Calu3 (cell line): ENCODE measurements around the gene MTARC2. TPM values are rescaled to one million over a fixed set of nuclear protein-coding genes. Genes with fewer than 3 reads are reported as not detected.
A peak's percentile ranks its signal among the peaks of the same experiment; 100 is the strongest.

Source experiments
- BruUV-seq: library from RNA; stranded (reverse); fragments of 400-500 nt; replicated peaks from 2 replicates; lab custom pipeline; 2021; lab: Mats Ljungman, UMichigan
- CTCF ChIA-PET: fragments of 300-600 bp; sonication (Branson Sonifier 250); formaldehyde crosslinking; loops from one replicate; lab custom pipeline; 2022; ENCODE audit warnings: antibody characterized with exemption; lab: Charles Lee
- DNase-seq: peaks from one replicate; pipeline ENCODE4 v3.0.0; 2022
- H3K27ac Mint-ChIP-seq: one replicate; pipeline ENCODE4 v1.8.0; 2022; ENCODE audit warnings: mixed read lengths; ENCODE audit not compliant: unreplicated experiment
- H3K27me3 Mint-ChIP-seq: one replicate; pipeline ENCODE4 v1.8.0; 2022; ENCODE audit warnings: mixed read lengths; ENCODE audit not compliant: unreplicated experiment
- H3K36me3 Mint-ChIP-seq: one replicate; pipeline ENCODE4 v1.8.0; 2022; ENCODE audit warnings: mild to moderate bottlenecking, moderate library complexity, mixed read lengths; ENCODE audit not compliant: insufficient read depth, unreplicated experiment
- H3K4me1 Mint-ChIP-seq: one replicate; pipeline ENCODE4 v1.8.0; 2022; ENCODE audit warnings: mild to moderate bottlenecking, low read depth, mixed read lengths; ENCODE audit not compliant: unreplicated experiment
- H3K4me3 Mint-ChIP-seq: one replicate; pipeline ENCODE4 v1.8.0; 2022; ENCODE audit warnings: mild to moderate bottlenecking, low read depth, moderate library complexity, mixed read lengths; ENCODE audit not compliant: unreplicated experiment
- H3K9me3 Mint-ChIP-seq: one replicate; pipeline ENCODE4 v1.8.0; 2022; ENCODE audit warnings: low read depth, mixed read lengths; ENCODE audit not compliant: unreplicated experiment
- intact Hi-C: fragments of 100-400 bp; cut with micrococcal nuclease; formaldehyde crosslinking; loops from one replicate; pipeline ENCODE4 v1.10.0; 2022; ENCODE audit not compliant: unreplicated experiment
- total RNA-seq: library from RNA; stranded (reverse); gene quantifications from 2 replicates; pipeline ENCODE4 v1.2.3, GENCODE V29; 2022
- TF ChIP-seq, protein P1 (sequence below): fragments of 200-600 bp; IDR thresholded peaks from one replicate; pipeline ENCODE4 v1.8.0; 2022; ENCODE audit warnings: antibody characterized with exemption; ENCODE audit not compliant: unreplicated experiment

The MTARC2 gene
- total RNA-seq, 1 experiment from 2014 or later: 16.4 TPM

DNA sequence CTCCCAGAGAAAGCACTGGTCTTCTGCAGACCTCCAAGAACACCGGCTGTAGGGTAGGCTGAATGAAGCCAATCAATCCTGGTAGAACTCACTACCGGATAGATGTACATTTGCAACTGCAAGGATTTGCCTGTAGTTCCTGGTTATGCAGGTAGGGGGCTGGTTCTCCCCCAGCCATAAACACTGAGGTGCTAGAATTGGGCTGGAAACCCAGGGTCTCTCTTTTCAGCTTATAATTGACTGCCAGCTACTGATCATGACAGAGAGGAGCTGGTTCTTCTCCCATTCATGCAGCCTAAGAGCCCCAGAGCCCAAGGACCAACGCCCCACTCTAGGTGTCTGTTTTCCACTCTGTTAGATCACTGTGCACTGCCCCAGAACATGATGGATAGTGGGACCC lies 21.5 kb upstream of the MTARC2 start:
- BruUV-seq: no TSS peak
- H3K36me3 Mint-ChIP-seq: no peaks in the 10 kb centered on the region
- TF ChIP-seq, protein P1, sequence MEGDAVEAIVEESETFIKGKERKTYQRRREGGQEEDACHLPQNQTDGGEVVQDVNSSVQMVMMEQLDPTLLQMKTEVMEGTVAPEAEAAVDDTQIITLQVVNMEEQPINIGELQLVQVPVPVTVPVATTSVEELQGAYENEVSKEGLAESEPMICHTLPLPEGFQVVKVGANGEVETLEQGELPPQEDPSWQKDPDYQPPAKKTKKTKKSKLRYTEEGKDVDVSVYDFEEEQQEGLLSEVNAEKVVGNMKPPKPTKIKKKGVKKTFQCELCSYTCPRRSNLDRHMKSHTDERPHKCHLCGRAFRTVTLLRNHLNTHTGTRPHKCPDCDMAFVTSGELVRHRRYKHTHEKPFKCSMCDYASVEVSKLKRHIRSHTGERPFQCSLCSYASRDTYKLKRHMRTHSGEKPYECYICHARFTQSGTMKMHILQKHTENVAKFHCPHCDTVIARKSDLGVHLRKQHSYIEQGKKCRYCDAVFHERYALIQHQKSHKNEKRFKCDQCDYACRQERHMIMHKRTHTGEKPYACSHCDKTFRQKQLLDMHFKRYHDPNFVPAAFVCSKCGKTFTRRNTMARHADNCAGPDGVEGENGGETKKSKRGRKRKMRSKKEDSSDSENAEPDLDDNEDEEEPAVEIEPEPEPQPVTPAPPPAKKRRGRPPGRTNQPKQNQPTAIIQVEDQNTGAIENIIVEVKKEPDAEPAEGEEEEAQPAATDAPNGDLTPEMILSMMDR: peak; percentile 38
- intact Hi-C loops: no loop called here
- H3K27ac Mint-ChIP-seq: no peak overlapping the region
- no peak overlapping the region for H3K4me3 Mint-ChIP-seq
- no peak for DNase-seq
- CTCF ChIA-PET: no interaction called here
- no peaks in the 10 kb centered on the region for H3K9me3 Mint-ChIP-seq
- H3K27me3 Mint-ChIP-seq: peaks cover 8% of the 10 kb centered on the region
- H3K4me1 Mint-ChIP-seq: no peaks in the 10 kb centered on the region

DNA sequence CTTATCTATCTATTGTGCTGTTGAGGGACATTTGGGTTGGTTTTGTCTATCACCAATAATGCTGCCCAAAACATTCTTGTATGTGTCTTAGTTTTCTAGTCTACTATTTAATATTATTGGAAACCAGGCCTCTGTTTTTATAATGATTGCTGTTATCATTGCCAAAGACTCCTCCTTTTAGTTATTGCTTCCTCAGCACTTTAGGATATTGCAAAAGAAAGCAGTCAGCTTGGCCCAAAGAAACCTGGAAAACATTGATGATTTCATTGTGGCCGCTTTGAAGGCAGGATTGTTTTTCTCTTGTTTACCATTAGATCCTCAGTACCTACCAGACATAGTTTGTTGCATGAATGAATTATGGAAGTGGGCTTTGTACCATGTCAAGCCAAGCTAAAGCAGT lies 20.6 kb upstream of the MTARC2 start:
- H3K4me3 Mint-ChIP-seq: no peak overlapping the region
- TF ChIP-seq, protein P1: no peak
- BruUV-seq: no TSS peak
- CTCF ChIA-PET: no interaction called here
- no peaks in the 10 kb centered on the region for H3K4me1 Mint-ChIP-seq
- intact Hi-C loops: no loop called here
- H3K36me3 Mint-ChIP-seq: no peaks in the 10 kb centered on the region
- peaks cover 8% of the 10 kb centered on the region for H3K27me3 Mint-ChIP-seq
- DNase-seq: no peak
- H3K9me3 Mint-ChIP-seq: no peaks in the 10 kb centered on the region
- H3K27ac Mint-ChIP-seq: no peak overlapping the region

DNA sequence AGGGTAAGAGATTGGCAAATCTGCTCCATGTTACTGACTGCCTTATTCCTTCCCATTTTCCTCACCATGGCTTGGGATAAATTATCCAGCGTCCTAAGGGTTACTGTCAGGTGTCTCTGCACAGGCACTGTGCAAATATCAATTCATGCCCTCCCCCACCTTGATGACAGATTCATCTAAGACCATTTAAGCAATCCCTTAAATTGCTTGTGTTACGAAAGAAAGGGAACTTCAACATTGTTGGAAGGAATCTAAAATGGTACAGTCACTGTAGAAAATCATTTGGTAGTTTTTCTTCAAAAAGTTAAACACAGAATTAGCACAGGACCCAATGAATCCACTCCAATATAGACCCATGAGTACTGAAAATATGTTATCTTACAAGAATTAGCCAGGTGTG lies 17.6 kb upstream of the MTARC2 start:
- H3K27me3 Mint-ChIP-seq: peaks cover 8% of the 10 kb centered on the region
- TF ChIP-seq, protein P1: no peak
- no peaks in the 10 kb centered on the region for H3K9me3 Mint-ChIP-seq
- no peak overlapping the region for H3K27ac Mint-ChIP-seq
- no TSS peak for BruUV-seq
- H3K36me3 Mint-ChIP-seq: no peaks in the 10 kb centered on the region
- H3K4me3 Mint-ChIP-seq: no peak overlapping the region
- no peak for DNase-seq
- intact Hi-C loops: no loop called here
- CTCF ChIA-PET: no interaction called here
- H3K4me1 Mint-ChIP-seq: peaks cover 20% of the 10 kb centered on the region

DNA sequence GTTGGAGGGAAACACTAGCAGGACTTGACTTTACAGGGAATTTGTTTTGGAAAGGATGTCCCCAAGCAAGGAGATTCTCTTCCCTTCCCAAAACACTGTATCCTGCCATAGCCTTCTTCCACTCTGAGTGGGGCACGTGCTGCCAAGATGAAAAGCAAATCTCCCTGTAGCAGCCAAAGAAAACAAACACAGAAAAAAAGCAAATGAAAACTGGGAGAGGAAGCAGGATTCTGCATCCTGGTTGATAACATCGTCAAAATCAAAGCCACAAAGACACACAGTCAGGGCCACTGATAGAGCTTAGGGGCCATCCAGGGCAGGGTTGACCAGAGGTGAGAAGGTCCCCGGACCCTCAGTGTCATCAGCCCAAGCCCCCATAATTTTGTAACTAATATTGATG lies 16.0 kb upstream of the MTARC2 start:
- BruUV-seq: no TSS peak

More for the DNA sequence above, 16.0 kb upstream of the MTARC2 start:
- TF ChIP-seq, protein P1: no peak
- no peaks in the 10 kb centered on the region for H3K9me3 Mint-ChIP-seq
- CTCF ChIA-PET: interaction anchor here (1.1 kb wide), 1 partner anchor 35 kb away, joined by 4 read pairs; no protein-coding TSS in a partner anchor
- DNase-seq: no peak
- H3K27ac Mint-ChIP-seq: peak overlapping the region; percentile 8
- no peaks in the 10 kb centered on the region for H3K27me3 Mint-ChIP-seq
- peaks cover 24% of the 10 kb centered on the region for H3K4me1 Mint-ChIP-seq
- H3K36me3 Mint-ChIP-seq: no peaks in the 10 kb centered on the region
- H3K4me3 Mint-ChIP-seq: no peak overlapping the region
- intact Hi-C loops: loop anchor here (2.0 kb wide), 1 partner anchor 41 kb away; the partner anchor contains the start of gene C1orf115
